ENCODE data around the gene MLYCD.

DNA sequence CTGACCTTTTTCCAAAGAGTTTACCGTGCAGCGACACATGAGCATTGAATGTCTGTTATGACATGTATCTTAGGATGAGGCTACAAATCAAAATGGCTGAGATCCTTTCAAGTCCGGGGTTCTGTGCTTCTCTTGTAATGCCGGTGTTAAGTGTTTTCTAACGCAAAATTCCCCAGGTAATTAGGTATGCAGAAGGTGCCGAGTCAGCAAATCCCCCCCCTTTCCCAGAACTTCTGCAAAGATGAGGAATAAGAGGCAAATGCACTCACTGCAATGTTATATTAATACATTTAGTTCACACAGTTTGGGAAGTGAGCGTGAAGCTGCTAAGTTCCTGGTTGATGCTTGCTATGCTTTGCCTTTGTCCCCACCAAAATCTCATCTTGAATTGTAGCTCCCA, 36.3 kb upstream of the MLYCD start:
- TF ChIP-seq, protein P1, sequence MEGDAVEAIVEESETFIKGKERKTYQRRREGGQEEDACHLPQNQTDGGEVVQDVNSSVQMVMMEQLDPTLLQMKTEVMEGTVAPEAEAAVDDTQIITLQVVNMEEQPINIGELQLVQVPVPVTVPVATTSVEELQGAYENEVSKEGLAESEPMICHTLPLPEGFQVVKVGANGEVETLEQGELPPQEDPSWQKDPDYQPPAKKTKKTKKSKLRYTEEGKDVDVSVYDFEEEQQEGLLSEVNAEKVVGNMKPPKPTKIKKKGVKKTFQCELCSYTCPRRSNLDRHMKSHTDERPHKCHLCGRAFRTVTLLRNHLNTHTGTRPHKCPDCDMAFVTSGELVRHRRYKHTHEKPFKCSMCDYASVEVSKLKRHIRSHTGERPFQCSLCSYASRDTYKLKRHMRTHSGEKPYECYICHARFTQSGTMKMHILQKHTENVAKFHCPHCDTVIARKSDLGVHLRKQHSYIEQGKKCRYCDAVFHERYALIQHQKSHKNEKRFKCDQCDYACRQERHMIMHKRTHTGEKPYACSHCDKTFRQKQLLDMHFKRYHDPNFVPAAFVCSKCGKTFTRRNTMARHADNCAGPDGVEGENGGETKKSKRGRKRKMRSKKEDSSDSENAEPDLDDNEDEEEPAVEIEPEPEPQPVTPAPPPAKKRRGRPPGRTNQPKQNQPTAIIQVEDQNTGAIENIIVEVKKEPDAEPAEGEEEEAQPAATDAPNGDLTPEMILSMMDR (IDR thresholded peaks at IDR 0.05), result no peak
- TF ChIP-seq POLR2A (IDR thresholded peaks at IDR 0.05), result no peak
